K562 (cell line): ENCODE data around the gene GAB1. TPM values are rescaled to one million over a fixed set of nuclear protein-coding genes. Genes with fewer than 3 reads are reported as not detected.

Experiments used
- ATAC-seq: fragments of 200-7000 bp; cut with Tn5 transposase; 3 replicates; pipeline ENCODE4 v1.9.1; 2020; ENCODE audit warnings: moderate library complexity
- BruUV-seq: library from RNA; stranded (reverse); fragments of 400-500 nt; replicated peaks from 2 replicates; lab custom pipeline; 2021; lab: Mats Ljungman, UMichigan
- CTCF ChIA-PET: fragments of 300-600 bp; formaldehyde crosslinking; extraction: SDS; loops from one replicate; lab custom pipeline; 2021; ENCODE audit warnings: low intra/inter-chr PET ratio; lab: Yijun Ruan, JAX
- POLR2A ChIA-PET: fragments of 300-600, 350-650 bp; sonication (Branson Sonifier 250); formaldehyde crosslinking; extraction: SDS; loops from one replicate; lab custom pipeline; 2021; ENCODE audit warnings: antibody characterized with exemption, inconsistent platforms; lab: Yijun Ruan, JAX
- DNase-seq, 4 experiments: peaks; one replicate each; pipeline versions ENCODE4 v3.0.0 to v3.0.0-alpha.2; 2011 to 2018; ENCODE audit warnings: low spot score in 3 of 4, mixed read lengths in 3 of 4; ENCODE audit errors: extremely low read depth in 1 of 4
- FAIRE-seq: peaks from 2 replicates; lab custom pipeline; 2011; peaks lifted over from hg19 to GRCh38; lab: Jason Lieb, UNC
- H2AFZ ChIP-seq: 2 replicates; pipeline ENCODE4 v1.6.0; 2011; ENCODE audit warnings: low read depth, low read length, control low read depth, inconsistent platforms
- H3K27ac ChIP-seq: fragments of 200-600 bp; 3 replicates; pipeline ENCODE4 v1.8.0; 2011; ENCODE audit warnings: low read depth, mild to moderate bottlenecking, control low read depth, inconsistent platforms, low read length, moderate library complexity, mixed read lengths; ENCODE audit errors: extremely low read depth
- H3K27me3 ChIP-seq, 2 experiments: fragments of 300-600 bp in 1 of 2; 2 replicates in 1 of 2; 3 replicates in 1 of 2; pipeline versions ENCODE4 v1.6.0 to v1.8.0; 2011; ENCODE audit warnings: inconsistent platforms in 2 of 2, low read length in 2 of 2, mild to moderate bottlenecking in 1 of 2, mixed read lengths in 1 of 2, moderate library complexity in 1 of 2; ENCODE audit not compliant: control insufficient read depth in 2 of 2, insufficient read depth in 2 of 2
- H3K36me3 ChIP-seq: fragments of 300-600 bp; 3 replicates; pipeline ENCODE4 v1.8.0; 2011; ENCODE audit warnings: mild to moderate bottlenecking, low read length, inconsistent platforms; ENCODE audit not compliant: control insufficient read depth, insufficient read depth
- H3K4me1 ChIP-seq, 2 experiments: fragments of 200-600 bp in 1 of 2; replicated peaks in 1 of 2; 2 replicates in 1 of 2; 3 replicates in 1 of 2; pipeline versions ENCODE4 v1.5.1 to v1.8.0; 2011; ENCODE audit warnings: inconsistent platforms in 2 of 2, low read length in 2 of 2, mild to moderate bottlenecking in 1 of 2, mixed read lengths in 1 of 2, moderate library complexity in 1 of 2; ENCODE audit not compliant: control insufficient read depth in 2 of 2, insufficient read depth in 2 of 2
- H3K4me2 ChIP-seq: 2 replicates; pipeline ENCODE4 v1.6.1; 2011; ENCODE audit warnings: low read length, control low read depth, inconsistent platforms, mixed read lengths; ENCODE audit not compliant: insufficient read depth
- H3K4me3 ChIP-seq: fragments of 200-600 bp; sonication (generic), shearing (Covaris generic); 2 replicates; pipeline ENCODE4 v1.5.1; 2016; ENCODE audit warnings: control low read depth, inconsistent platforms
- H3K79me2 ChIP-seq: fragments of 200-600 bp; 3 replicates; pipeline ENCODE4 v1.8.0; 2011; ENCODE audit warnings: low read length, inconsistent platforms; ENCODE audit not compliant: control insufficient read depth, insufficient read depth
- H3K9ac ChIP-seq, 2 experiments: 2 replicates each; pipeline versions ENCODE4 v1.6.0 to v1.6.1; 2011; ENCODE audit warnings: low read depth in 2 of 2, low read length in 2 of 2, control low read depth in 1 of 2, inconsistent platforms in 1 of 2, mild to moderate bottlenecking in 1 of 2, mixed read lengths in 1 of 2; ENCODE audit not compliant: insufficient read depth in 1 of 2
- H3K9me1 ChIP-seq: one replicate; pipeline ENCODE4 v1.6.0; 2011; ENCODE audit warnings: inconsistent platforms, mild to moderate bottlenecking, low read length, moderate library complexity; ENCODE audit not compliant: control insufficient read depth, insufficient read depth
- H3K9me3 ChIP-seq: replicated peaks from 2 replicates; pipeline ENCODE4 v1.5.1; 2011; ENCODE audit warnings: low read depth, low read length, inconsistent platforms; ENCODE audit not compliant: control insufficient read depth, insufficient read depth
- H4K20me1 ChIP-seq: replicated peaks from 2 replicates; pipeline ENCODE4 v1.6.1; 2011; ENCODE audit warnings: low read length, inconsistent platforms, mixed read lengths; ENCODE audit not compliant: control insufficient read depth, insufficient read depth
- ATF1 ChIP-seq, 2 experiments: fragments of 450-650 bp in 1 of 2; IDR thresholded peaks; 2 replicates each; pipeline ENCODE4 v1.6.1; 2016; ENCODE audit warnings: missing compliant biosample characterization in 1 of 2, missing genetic modification characterization in 1 of 2
- BRF2 ChIP-seq: IDR thresholded peaks from 3 replicates; pipeline ENCODE4 v1.6.1; 2011; ENCODE audit warnings: borderline replicate concordance, mild to moderate bottlenecking; ENCODE audit not compliant: insufficient read length, insufficient read depth
- CC2D1A ChIP-seq: fragments of 450-650 bp; IDR thresholded peaks from 2 replicates; pipeline ENCODE4 v1.6.1; 2017; ENCODE audit warnings: mild to moderate bottlenecking
- CSDE1 ChIP-seq, 2 experiments: fragments of 450-650 bp; IDR thresholded peaks; 2 replicates each; pipeline ENCODE4 v1.6.1; 2016; ENCODE audit warnings: mild to moderate bottlenecking in 1 of 2
- ETV5 ChIP-seq: sonication (generic); formaldehyde crosslinking; IDR thresholded peaks from 2 replicates; pipeline ENCODE4 v1.4.0; 2020; ENCODE audit warnings: low read depth, mild to moderate bottlenecking, missing genetic modification reagents
- HCFC1 ChIP-seq: IDR thresholded peaks from 2 replicates; pipeline ENCODE4 v1.6.1; 2012; ENCODE audit warnings: low read depth, low read length, improper control_type of control experiment
- NFE2L1 ChIP-seq: fragments of 450-650 bp; IDR thresholded peaks from 2 replicates; pipeline ENCODE4 v1.6.1; 2016; ENCODE audit warnings: missing genetic modification characterization, low read depth, mild to moderate bottlenecking, missing compliant biosample characterization, moderate library complexity, borderline replicate concordance
- SIX5 ChIP-seq, 2 experiments: IDR thresholded peaks; 2 replicates each; pipeline ENCODE4 v1.6.1; 2011; ENCODE audit warnings: low read length in 2 of 2, borderline replicate concordance in 1 of 2, low read depth in 1 of 2, mild to moderate bottlenecking in 1 of 2, moderate library complexity in 1 of 2; ENCODE audit not compliant: insufficient read depth in 1 of 2
- SNIP1 ChIP-seq: fragments of 450-650 bp; IDR thresholded peaks from 2 replicates; pipeline ENCODE4 v1.7.1; 2017; ENCODE audit warnings: low read depth, mild to moderate bottlenecking
- TOE1 ChIP-seq, 2 experiments: fragments of 450-650 bp in 1 of 2; sonication (generic) in 1 of 2; formaldehyde crosslinking in 1 of 2; IDR thresholded peaks; 2 replicates each; pipeline versions ENCODE4 v1.7.1 to v1.8.0; 2016 to 2022; ENCODE audit warnings: borderline replicate concordance in 2 of 2, mild to moderate bottlenecking in 2 of 2, antibody characterized with exemption in 1 of 2, inconsistent platforms in 1 of 2, low read depth in 1 of 2, missing genetic modification reagents in 1 of 2, moderate library complexity in 1 of 2
- ZFP30 ChIP-seq: fragments of 250-450 bp; sonication (Bioruptor Pico); IDR thresholded peaks from 2 replicates; pipeline ENCODE4 v1.8.0; 2022; ENCODE audit warnings: moderate library complexity, mild to moderate bottlenecking, inconsistent platforms, borderline replicate concordance
- ZNF586 ChIP-seq: fragments of 450-650 bp; formaldehyde crosslinking; conservative IDR thresholded peaks from 2 replicates; pipeline ENCODE4 v1.4.0; 2020; ENCODE audit warnings: mild to moderate bottlenecking, moderate library complexity
- WGBS: fragments of 100-300 bp; shearing (Covaris generic); methylation state at CpG from one replicate; pipeline ENCODE4 v1.1.6; 2016; ENCODE audit warnings: low coverage, mixed read lengths; ENCODE audit not compliant: insufficient coverage; ENCODE audit errors: missing lambda C conversion rate; 5-methylcytosine and 5-hydroxymethylcytosine counted together
- in situ Hi-C: fragments of 300-500 bp; cut with MboI; formaldehyde crosslinking; loops from 4 replicates; pipeline ENCODE4 v1.15.0; 2018; ENCODE audit warnings: inconsistent platforms, mixed read lengths
- intact Hi-C: fragments of 100-400 bp; cut with micrococcal nuclease; formaldehyde crosslinking; loops from 2 replicates; pipeline ENCODE4 v1.14.2; 2022
- polyA plus RNA-seq, 8 experiments: library from polyadenylated mRNA; depleted of rRNA in 4 of 8; stranded (reverse) in 5 of 8; unstranded in 3 of 8; fragments of >200 nt; fragmentation: Nextera tagmentation in 2 of 8; fragmentation: Illumina TruSeq in 1 of 8; extraction: Ambion mirVana in 2 of 8; extraction: Trizol in 1 of 8; gene quantifications; 2 replicates each; pipeline versions ENCODE4 v1.2.1 to v1.2.3, GENCODE V29; 2011 to 2014; ENCODE audit warnings: inconsistent platforms in 1 of 8, missing spikeins in 1 of 8
- total RNA-seq, 7 experiments: library from RNA; depleted of rRNA in 6 of 7; stranded (reverse); fragments of >200 nt in 6 of 7; fragmentation: Illumina TruSeq in 2 of 7; extraction: Trizol in 2 of 7; gene quantifications; 2 replicates each; pipeline versions ENCODE4 v1.2.1 to v1.2.3, GENCODE V29; 2011 to 2021; ENCODE audit warnings: low replicate concordance in 1 of 7
- TF ChIP-seq, protein P1 (sequence below): fragments of 450-650 bp; formaldehyde crosslinking; IDR thresholded peaks from 2 replicates; pipeline ENCODE4 v1.4.0; 2020; ENCODE audit warnings: mild to moderate bottlenecking, moderate library complexity

Gene GAB1
- total and polyA plus RNA-seq, 9 of the 15 experiments (the other 6 are each of a cell fraction or from before 2014, with no cell fraction given): 1.3 to 14.6 (median 7.5) TPM

DNA sequence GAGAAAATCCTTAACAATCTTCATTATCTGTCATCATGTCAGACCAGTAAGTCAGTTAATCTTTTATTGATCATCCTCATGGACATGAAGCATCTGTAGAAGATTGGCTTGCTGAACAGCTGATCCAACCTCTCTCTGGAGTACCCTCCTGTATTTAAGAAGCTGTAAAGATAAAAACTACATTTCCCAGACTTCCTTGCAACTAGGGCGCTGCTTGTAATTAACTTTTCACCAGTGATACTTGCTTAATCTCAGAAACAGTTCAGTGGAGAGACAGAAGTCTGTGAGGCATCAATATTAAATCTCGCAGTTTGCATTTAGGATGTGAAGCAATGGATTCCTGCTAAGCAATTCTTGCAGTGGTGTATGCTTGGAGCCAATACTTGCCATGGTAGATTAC is 140.8 kb downstream of the GAB1 start:
- no peaks in the 10 kb centered on the region for H3K9me1 ChIP-seq
- no peaks in the 10 kb centered on the region for H4K20me1 ChIP-seq
- FAIRE-seq (no peak), DNase-seq (no peak), ATAC-seq (peak; percentile 34; the same call in 1 of the 3 replicates)
- intact Hi-C loops (no loop called here), in situ Hi-C loops (loop anchor here (25.0 kb wide), 1 partner anchor 615 kb away; no protein-coding TSS in a partner anchor)
- no peaks in the 10 kb centered on the region for H3K4me1 ChIP-seq
- ChIA-PET POLR2A (no interaction called here), CTCF (no interaction called here)
- no peaks in the 10 kb centered on the region for H3K79me2 ChIP-seq
- no peak overlapping the region for H2AFZ ChIP-seq
- H3K27ac ChIP-seq: no peak overlapping the region
- WGBS: 32% methylated on average over 2 of the region's 2 CpGs
- no peaks in the 10 kb centered on the region for H3K9me3 ChIP-seq
- H3K4me2 ChIP-seq: no peak overlapping the region
- H3K9ac ChIP-seq: no peak overlapping the region
- no peaks in the 10 kb centered on the region for H3K27me3 ChIP-seq
- no TSS peak for BruUV-seq
- TF ChIP-seq ZNF586 (CRISPR knock-in tag): no peak
- TF ChIP-seq ETV5 (CRISPR knock-in tag): no peak
- TF ChIP-seq ATF1 (CRISPR knock-in tag; IDR thresholded peaks at IDR 0.05): no peak
- TF ChIP-seq ATF1 (tag; IDR thresholded peaks at IDR 0.05): no peak
- TF ChIP-seq SNIP1: no peak
- TF ChIP-seq NFE2L1 (tag): no peak
- TF ChIP-seq TOE1 (IDR thresholded peaks at IDR 0.05; ENCODE audit: borderline replicate concordance): no peak
- TF ChIP-seq TOE1 (CRISPR knock-in tag; IDR thresholded peaks at IDR 0.05; ENCODE audit: borderline replicate concordance, low read depth): no peak
- TF ChIP-seq CSDE1 (IDR thresholded peaks at IDR 0.05): no peak
- TF ChIP-seq, protein P1, sequence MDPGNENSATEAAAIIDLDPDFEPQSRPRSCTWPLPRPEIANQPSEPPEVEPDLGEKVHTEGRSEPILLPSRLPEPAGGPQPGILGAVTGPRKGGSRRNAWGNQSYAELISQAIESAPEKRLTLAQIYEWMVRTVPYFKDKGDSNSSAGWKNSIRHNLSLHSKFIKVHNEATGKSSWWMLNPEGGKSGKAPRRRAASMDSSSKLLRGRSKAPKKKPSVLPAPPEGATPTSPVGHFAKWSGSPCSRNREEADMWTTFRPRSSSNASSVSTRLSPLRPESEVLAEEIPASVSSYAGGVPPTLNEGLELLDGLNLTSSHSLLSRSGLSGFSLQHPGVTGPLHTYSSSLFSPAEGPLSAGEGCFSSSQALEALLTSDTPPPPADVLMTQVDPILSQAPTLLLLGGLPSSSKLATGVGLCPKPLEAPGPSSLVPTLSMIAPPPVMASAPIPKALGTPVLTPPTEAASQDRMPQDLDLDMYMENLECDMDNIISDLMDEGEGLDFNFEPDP (CRISPR knock-in tag): no peak
- no peak for TF ChIP-seq CC2D1A
- no peak for TF ChIP-seq BRF2
- peak in 1 of 2 experiments; percentile 25; a peak in 1 of 4 replicates for TF ChIP-seq SIX5 (IDR thresholded peaks at IDR 0.05; ENCODE audit: borderline replicate concordance in 1 of 2, insufficient read depth in 1 of 2, low read depth in 1 of 2, low read length in 2 of 2)
- TF ChIP-seq ZFP30 (CRISPR knock-in tag): no peak
- peak; percentile 59 for TF ChIP-seq HCFC1
- H3K4me3 ChIP-seq: no peak overlapping the region
- no peaks in the 10 kb centered on the region; the same call in 2 of the 3 replicates for H3K36me3 ChIP-seq
